Stimulated activated CD4-positive, alpha-beta T cell treated with anti-CD3 and anti-CD28 coated beads, Interleukin-4, amount 100 ng/mL, for 48 hours (primary cell): ENCODE measurements around the gene MTHFD1L.
"Not testable (repeated sequence)": the region's sequence is repeated elsewhere in the genome, so short reads cannot be mapped to it uniquely, and the experiment has no call there.

Experiments used
- DNase-seq, 2 donors: peaks; one replicate each; pipeline ENCODE4 v3.0.0-alpha.2; 2020; ENCODE audit warnings: low read depth in 2 of 2

The MTHFD1L gene

DNA sequence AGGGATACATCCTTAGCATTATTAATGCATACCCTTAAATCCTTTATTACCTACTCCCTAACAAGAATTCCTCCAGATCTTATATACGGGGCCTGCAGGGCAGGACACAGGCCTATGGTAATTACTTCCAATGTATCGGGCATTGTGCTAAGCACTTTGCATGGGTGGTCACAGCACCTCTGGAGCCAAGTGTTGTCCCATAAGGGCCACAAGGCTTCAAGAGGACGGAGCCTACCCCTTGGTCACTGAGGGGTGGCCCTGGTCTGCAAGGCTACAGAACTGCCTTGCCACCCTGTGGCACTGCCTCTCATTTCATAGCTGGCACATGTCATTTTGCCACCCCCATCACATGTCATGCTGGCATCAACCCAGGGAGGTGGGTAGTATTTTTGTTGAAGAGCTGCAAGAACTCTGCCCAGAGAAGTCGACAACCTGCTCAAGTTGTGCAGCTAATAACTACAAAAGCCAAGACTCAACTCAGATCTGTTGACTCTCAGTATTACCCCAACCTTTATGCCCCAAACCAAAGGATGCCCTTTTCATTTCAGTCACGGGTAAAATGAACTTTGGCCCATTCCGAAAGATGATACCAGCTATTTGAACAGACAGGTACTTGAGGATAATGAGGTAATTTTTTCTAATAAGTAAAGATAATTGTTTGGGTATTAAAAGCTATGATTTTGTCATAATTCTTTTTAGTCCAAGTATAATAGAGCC, 230.2 kb downstream of the MTHFD1L start:
- no peak for DNase-seq

GRCh38 chr6:151096255-151096612, 230.7 kb downstream of the MTHFD1L start:
- no peak for DNase-seq

GRCh38 chr6:151096691-151097606, 231.4 kb downstream of the MTHFD1L start:
- DNase-seq = no peak

DNA sequence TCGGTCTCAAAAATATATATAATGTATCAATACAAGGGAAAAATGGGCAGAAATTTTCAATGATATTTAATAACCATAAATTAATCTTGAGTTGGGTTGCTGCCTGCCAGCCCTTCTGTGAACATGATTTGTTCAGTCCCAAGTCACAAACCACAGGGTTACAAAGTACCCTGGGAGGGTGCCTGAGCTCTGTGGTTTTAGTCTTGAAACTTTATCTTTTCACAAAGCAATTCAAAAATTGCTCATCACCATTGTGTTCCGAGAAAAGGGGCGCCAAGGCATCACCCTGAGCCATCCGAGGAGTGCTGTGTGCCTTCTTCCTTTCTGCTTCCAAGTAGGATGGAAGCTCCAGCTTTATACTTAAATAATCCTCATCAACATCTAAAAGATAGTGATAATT, 232.7 kb downstream of the MTHFD1L start:
- DNase-seq = peak in 1 of 2 donors; percentile 4

GRCh38 chr6:151100326-151100725, 234.8 kb downstream of the MTHFD1L start:
- DNase-seq = no peak

- DNase-seq = no peak
These were observed 235.8 kb downstream of the MTHFD1L start for GRCh38 chr6:151101161-151101815.

GRCh38 chr6:151101816-151102694, 236.6 kb downstream of the MTHFD1L start:
- no peak for DNase-seq

- no peak for DNase-seq
These were observed 237.8 kb downstream of the MTHFD1L start for GRCh38 chr6:151103266-151103665.

GRCh38 chr6:151107897-151108427, 242.5 kb downstream of the MTHFD1L start:
- no peak for DNase-seq

DNA sequence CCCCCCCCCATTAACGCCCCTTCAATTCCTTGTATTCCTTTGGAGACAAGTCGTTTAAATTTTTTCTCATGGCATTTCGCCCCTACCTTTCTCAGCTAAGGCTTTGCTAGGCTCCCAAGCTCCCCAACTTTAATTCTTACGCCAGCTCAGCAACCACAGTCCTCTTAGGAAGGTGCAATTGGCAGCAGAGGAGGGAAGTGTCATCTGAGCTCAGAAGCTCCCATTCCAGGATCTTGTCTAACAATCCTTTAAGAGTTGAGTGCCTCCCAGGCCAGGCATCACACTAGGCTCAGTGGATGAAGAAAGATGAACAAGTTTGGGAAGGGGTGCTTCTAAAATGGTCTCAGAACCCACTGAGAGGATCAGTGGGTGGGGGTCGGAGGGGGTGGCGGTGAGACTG, 243.0 kb downstream of the MTHFD1L start:
- DNase-seq = no peak

- DNase-seq = no peak
These were observed 243.9 kb downstream of the MTHFD1L start for GRCh38 chr6:151109361-151109760.

GRCh38 chr6:151109869-151110575, 244.5 kb downstream of the MTHFD1L start:
- DNase-seq = no peak

DNA sequence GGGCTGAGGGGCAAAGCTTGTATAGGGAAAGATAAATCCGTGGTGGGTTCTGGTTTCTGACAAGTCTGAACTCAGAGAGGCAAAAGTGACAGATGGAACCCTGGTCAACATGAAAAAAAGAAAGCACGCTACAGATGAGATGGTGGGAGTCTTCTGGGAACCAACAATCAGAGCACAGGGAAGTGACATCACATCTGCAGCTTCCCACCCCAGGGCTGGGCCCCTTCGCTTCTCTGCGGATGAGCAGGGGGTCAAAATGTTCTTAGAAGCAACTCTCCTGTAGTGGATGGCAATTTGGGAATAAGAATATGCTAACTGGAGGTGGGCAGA, 245.0 kb downstream of the MTHFD1L start:
- no peak for DNase-seq

- DNase-seq = no peak
These were observed 246.2 kb downstream of the MTHFD1L start for GRCh38 chr6:151111670-151112069.

DNA sequence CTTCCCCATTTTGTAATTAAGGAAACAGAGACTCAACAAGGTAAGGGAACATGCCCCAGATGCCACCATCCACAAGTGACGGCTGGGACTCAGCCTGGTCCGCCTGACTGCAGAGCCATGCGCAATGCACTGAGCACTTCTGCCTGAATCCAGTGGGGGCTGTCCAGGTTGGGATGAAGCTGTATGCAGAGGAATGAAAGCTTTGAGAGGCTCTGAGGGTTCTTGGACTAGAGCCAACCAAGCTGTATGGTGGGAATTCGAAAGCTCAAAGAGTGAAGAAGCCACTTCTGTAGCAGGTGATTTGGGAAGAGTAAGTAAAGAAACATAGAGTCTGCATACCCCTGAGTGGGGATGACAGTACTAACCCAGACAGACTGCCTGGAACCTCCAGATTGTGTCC, 246.6 kb downstream of the MTHFD1L start:
- DNase-seq = no peak

- not testable (repeated sequence) for DNase-seq
These were observed 247.4 kb downstream of the MTHFD1L start for GRCh38 chr6:151112884-151113283.

GRCh38 chr6:151113641-151114040, 248.1 kb downstream of the MTHFD1L start:
- DNase-seq = no peak

GRCh38 chr6:151118461-151119123, 253.1 kb downstream of the MTHFD1L start:
- DNase-seq = no peak

- DNase-seq = no peak
These were observed 254.5 kb downstream of the MTHFD1L start for GRCh38 chr6:151119823-151120524.

DNA sequence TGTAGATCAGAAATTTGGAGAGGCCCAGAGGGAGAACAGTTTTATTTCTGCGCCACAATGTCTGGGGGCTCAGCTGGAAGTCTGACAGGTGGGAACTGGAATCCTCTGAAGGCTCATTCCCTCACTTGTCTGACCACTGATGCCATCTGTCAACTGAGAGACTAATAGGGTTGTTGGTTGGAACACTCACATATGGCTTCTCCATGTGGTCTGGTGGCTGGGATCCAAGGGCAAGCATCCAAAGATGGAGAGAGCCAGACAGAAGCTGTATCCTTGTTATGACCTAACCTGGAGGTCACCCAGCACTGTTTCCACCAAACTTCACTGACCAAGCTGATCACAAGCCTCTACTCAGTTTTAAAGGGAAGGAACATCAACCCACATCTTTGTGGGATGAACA, 256.4 kb downstream of the MTHFD1L start:
- no peak for DNase-seq
